ENCODE data around the gene CIB1.

DNA sequence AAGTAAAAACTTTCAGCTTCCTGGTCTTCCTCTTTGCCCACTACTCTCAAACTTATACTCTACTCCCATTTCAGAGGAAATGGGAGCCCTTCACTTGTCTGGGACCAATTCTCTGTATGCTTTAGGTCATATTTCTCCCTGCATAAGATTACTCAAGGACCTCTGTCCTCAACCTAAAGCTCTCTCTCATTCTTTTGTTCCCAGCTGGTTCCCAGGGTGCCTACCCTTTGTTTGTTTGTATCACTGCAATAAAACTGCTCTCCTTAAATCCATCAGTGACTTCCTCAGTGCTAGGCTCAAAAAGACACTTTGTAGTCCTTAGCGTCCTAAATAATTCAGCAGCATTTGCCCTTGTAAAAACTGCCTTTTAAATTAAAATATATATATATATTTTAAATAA lies 34.7 kb upstream of the CIB1 start:
- TF ChIP-seq, protein P1, sequence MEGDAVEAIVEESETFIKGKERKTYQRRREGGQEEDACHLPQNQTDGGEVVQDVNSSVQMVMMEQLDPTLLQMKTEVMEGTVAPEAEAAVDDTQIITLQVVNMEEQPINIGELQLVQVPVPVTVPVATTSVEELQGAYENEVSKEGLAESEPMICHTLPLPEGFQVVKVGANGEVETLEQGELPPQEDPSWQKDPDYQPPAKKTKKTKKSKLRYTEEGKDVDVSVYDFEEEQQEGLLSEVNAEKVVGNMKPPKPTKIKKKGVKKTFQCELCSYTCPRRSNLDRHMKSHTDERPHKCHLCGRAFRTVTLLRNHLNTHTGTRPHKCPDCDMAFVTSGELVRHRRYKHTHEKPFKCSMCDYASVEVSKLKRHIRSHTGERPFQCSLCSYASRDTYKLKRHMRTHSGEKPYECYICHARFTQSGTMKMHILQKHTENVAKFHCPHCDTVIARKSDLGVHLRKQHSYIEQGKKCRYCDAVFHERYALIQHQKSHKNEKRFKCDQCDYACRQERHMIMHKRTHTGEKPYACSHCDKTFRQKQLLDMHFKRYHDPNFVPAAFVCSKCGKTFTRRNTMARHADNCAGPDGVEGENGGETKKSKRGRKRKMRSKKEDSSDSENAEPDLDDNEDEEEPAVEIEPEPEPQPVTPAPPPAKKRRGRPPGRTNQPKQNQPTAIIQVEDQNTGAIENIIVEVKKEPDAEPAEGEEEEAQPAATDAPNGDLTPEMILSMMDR (IDR thresholded peaks at IDR 0.05; ENCODE audit: poor library complexity): no peak
- TF ChIP-seq EZH2phosphoT487 (IDR thresholded peaks at IDR 0.05; ENCODE audit: low read depth, severe bottlenecking, unreplicated experiment): no peak
